ENCODE measurements around the gene RAD51B. TPM values are rescaled to one million over a fixed set of nuclear protein-coding genes. Genes with fewer than 3 reads are reported as not detected.

RAD51B gene
- total and polyA plus RNA-seq, 4 donors = 2.8 to 39.6 (median 13.3) TPM; not detected in 1

- Histone ChIP-seq H3K36me3 (ENCODE audit: control insufficient read depth in 1 of 2, insufficient read depth in 2 of 2, low read length in 1 of 2) (no peaks in the 10 kb centered on the region), H3K4me3 (ENCODE audit: low read length in 2 of 2) (no peak overlapping the region), H3K27ac (ENCODE audit: low read depth in 1 of 2, low read length in 2 of 2) (no peak overlapping the region), H3K9me3 (ENCODE audit: control insufficient read depth, low read length) (no peaks in the 10 kb centered on the region), H3K4me1 (ENCODE audit: control insufficient read depth in 1 of 2, insufficient read depth in 2 of 2, low read length in 2 of 2) (peaks cover 2 to 5% of the 10 kb centered on the region in 2 donors), H3K27me3 (ENCODE audit: control insufficient read depth in 1 of 2, insufficient read depth in 2 of 2, low read length in 1 of 2) (no peaks in the 10 kb centered on the region)
- ATAC-seq (ENCODE audit: low FRiP score) (no peak), DNase-seq (no peak)
- 78 to 81% methylated on average over 4 of the region's 4 CpGs for whole genome bisulfite sequencing, 2 donors
- intact Hi-C loops (cut with DNase I) = loop anchor here in 1 of 2 donors (5.0 kb wide), 1 partner anchor 56 kb away; no protein-coding TSS in a partner anchor
These were observed 543.3 kb downstream of the RAD51B start for GRCh38 chr14:68362846-68363245.

DNA sequence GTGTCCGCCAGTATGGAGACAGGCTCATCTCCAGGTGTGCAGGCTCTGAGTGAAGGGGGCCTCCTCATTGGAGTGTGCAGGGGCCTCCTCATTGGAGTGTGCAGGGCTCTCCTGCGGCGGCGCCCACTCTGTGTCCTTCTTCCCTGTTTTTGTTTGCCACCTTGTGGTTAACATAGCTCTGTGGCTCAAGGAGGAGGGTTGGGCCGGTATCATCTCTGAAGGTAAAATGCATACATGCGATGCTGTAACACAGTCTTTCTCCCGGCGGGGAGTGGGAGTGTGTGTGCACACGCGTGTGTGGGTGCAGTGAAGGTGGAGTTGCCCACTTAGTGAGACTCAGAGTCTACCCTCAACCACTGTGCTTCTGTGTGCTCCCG, 543.9 kb downstream of the RAD51B start:
- H3K4me1 ChIP-seq (ENCODE audit: control insufficient read depth in 1 of 2, insufficient read depth in 2 of 2, low read length in 2 of 2) = peaks cover 2 to 6% of the 10 kb centered on the region in 2 donors

DNA sequence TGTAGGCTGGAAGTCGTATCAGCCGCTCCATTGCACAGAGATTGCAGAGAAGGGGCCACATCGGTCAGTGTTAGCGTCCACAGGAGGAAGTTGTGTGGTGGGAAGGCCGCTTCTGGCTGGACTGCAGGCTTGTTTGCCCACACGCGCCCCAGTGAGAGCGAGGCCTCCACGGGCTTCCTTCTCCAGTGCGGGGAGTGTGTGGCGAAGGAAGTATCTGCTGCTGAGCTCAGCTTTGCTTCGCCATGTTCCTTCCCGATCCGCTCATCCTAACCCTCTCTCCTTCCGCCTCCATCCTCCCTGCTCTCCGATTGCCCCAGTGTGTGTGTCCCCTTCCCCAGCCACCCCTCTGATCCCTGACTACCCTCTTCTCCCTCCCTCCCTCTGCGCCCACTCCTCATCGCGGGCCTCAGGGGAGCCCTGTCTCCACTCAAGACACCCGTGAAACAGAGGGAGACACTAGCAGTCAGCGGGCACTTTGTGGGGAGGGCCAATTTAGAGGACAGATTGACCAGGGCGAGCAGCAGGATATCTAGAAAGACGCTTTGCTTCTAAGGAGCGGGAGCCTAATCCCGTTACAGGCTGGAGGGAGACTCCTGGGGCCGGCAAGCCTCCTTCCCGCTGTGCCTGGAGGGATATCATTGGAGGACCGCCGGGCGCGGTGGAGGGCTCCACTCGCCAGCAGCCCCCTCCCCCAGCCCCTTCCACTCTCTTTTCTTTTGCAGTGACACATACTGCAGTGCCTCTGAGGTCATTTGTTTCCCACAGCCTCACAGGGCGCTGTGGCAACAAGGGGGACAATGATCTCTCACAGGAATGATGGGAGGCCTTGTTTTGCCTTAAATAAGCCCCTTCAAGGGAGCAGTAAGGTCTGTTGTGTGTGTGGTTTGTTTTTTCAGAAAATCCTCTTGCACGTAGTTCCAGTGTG, 544.5 kb downstream of the RAD51B start:
- intact Hi-C loops (cut with DNase I) = loop anchor here in 1 of 2 donors (5.0 kb wide), 1 partner anchor 57 kb away; no protein-coding TSS in a partner anchor
- DNase-seq (peak; percentile 79 to 87), ATAC-seq (ENCODE audit: low FRiP score) (peak; percentile 44)
- H3K27ac ChIP-seq (ENCODE audit: low read depth in 1 of 2, low read length in 2 of 2) = peak overlapping the region; percentile 28 to 86
- H3K9me3 ChIP-seq (ENCODE audit: control insufficient read depth, low read length) = no peaks in the 10 kb centered on the region
- peaks cover 2 to 7% of the 10 kb centered on the region in 2 donors for H3K4me1 ChIP-seq (ENCODE audit: control insufficient read depth in 1 of 2, insufficient read depth in 2 of 2, low read length in 2 of 2)
- 50 to 53% methylated on average over 34 of the region's 34 CpGs for WGBS, 2 donors
- no peak overlapping the region for H3K4me3 ChIP-seq (ENCODE audit: low read length in 2 of 2)
- no peaks in the 10 kb centered on the region for H3K36me3 ChIP-seq (ENCODE audit: control insufficient read depth in 1 of 2, insufficient read depth in 2 of 2, low read length in 1 of 2)
- no peaks in the 10 kb centered on the region for H3K27me3 ChIP-seq (ENCODE audit: control insufficient read depth in 1 of 2, insufficient read depth in 2 of 2, low read length in 1 of 2)

More for the DNA sequence above, 543.9 kb downstream of the RAD51B start:
- H3K4me3 ChIP-seq (ENCODE audit: low read length in 2 of 2) = no peak overlapping the region
- no peaks in the 10 kb centered on the region for H3K36me3 ChIP-seq (ENCODE audit: control insufficient read depth in 1 of 2, insufficient read depth in 2 of 2, low read length in 1 of 2)
- no peaks in the 10 kb centered on the region for H3K27me3 ChIP-seq (ENCODE audit: control insufficient read depth in 1 of 2, insufficient read depth in 2 of 2, low read length in 1 of 2)
- ATAC-seq (ENCODE audit: low FRiP score) (no peak), DNase-seq (no peak)
- H3K9me3 ChIP-seq (ENCODE audit: control insufficient read depth, low read length) = no peaks in the 10 kb centered on the region
- H3K27ac ChIP-seq (ENCODE audit: low read depth in 1 of 2, low read length in 2 of 2) = no peak overlapping the region
- WGBS, 2 donors = 90 to 91% methylated on average over 11 of the region's 11 CpGs
- intact Hi-C loops (cut with DNase I) = loop anchor here in 1 of 2 donors (5.0 kb wide), 1 partner anchor 56 kb away; no protein-coding TSS in a partner anchor

DNA sequence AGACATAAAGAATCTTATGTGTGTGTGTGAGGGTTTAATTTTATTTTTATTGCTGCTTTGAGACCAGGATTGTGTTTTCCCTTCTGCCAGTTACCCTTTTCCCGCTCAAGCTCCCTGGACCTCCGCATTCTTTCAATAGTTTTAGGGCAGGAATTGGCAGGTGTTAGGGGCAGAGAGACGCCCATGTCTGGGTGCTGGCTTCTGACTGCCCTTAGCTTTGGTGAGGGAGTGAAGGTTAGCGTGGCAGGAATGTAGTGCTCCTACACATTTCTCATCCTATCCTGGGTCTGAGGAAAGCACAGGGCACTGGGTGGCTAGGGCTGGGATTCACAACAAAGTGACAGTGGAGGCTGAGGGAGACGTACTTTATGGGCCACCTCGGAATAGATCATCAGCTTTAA, 545.2 kb downstream of the RAD51B start:
- Histone ChIP-seq H3K9me3 (ENCODE audit: control insufficient read depth, low read length) (no peaks in the 10 kb centered on the region), H3K27me3 (ENCODE audit: control insufficient read depth in 1 of 2, insufficient read depth in 2 of 2, low read length in 1 of 2) (no peaks in the 10 kb centered on the region), H3K4me1 (ENCODE audit: control insufficient read depth in 1 of 2, insufficient read depth in 2 of 2, low read length in 2 of 2) (peaks cover 2 to 11% of the 10 kb centered on the region in 2 donors), H3K4me3 (ENCODE audit: low read length in 2 of 2) (no peak overlapping the region), H3K36me3 (ENCODE audit: control insufficient read depth in 1 of 2, insufficient read depth in 2 of 2, low read length in 1 of 2) (no peaks in the 10 kb centered on the region), H3K27ac (ENCODE audit: low read depth in 1 of 2, low read length in 2 of 2) (peak overlapping the region; percentile 84 to 86)
- intact Hi-C loops (cut with DNase I) = loop anchor here (5.0 kb wide), 2 partner anchors 57 to 112 kb away; no protein-coding TSS in a partner anchor
- ATAC-seq (ENCODE audit: low FRiP score) = no peak
- no peak for DNase-seq
- WGBS, 2 donors = 7 to 11% methylated on average over 6 of the region's 6 CpGs

- ATAC-seq (ENCODE audit: low FRiP score) (no peak), DNase-seq (no peak)
- Histone ChIP-seq H3K4me1 (ENCODE audit: control insufficient read depth in 1 of 2, insufficient read depth in 2 of 2, low read length in 2 of 2) (peaks cover 2 to 11% of the 10 kb centered on the region in 2 donors), H3K9me3 (ENCODE audit: control insufficient read depth, low read length) (no peaks in the 10 kb centered on the region), H3K27ac (ENCODE audit: low read depth in 1 of 2, low read length in 2 of 2) (peak overlapping the region; percentile 84 to 86), H3K4me3 (ENCODE audit: low read length in 2 of 2) (no peak overlapping the region), H3K36me3 (ENCODE audit: control insufficient read depth in 1 of 2, insufficient read depth in 2 of 2, low read length in 1 of 2) (no peaks in the 10 kb centered on the region), H3K27me3 (ENCODE audit: control insufficient read depth in 1 of 2, insufficient read depth in 2 of 2, low read length in 1 of 2) (no peaks in the 10 kb centered on the region)
- intact Hi-C loops (cut with DNase I) = loop anchor here in 1 of 2 donors (5.0 kb wide), 1 partner anchor 113 kb away; no protein-coding TSS in a partner anchor
- 45 to 70% methylated on average over 3 of the region's 3 CpGs for WGBS, 2 donors
These were observed 545.6 kb downstream of the RAD51B start for GRCh38 chr14:68365228-68365627.

GRCh38 chr14:68366656-68367055, 547.1 kb downstream of the RAD51B start:
- Histone ChIP-seq H3K4me3 (ENCODE audit: low read length in 2 of 2) (no peak overlapping the region), H3K27me3 (ENCODE audit: control insufficient read depth in 1 of 2, insufficient read depth in 2 of 2, low read length in 1 of 2) (no peaks in the 10 kb centered on the region), H3K4me1 (ENCODE audit: control insufficient read depth in 1 of 2, insufficient read depth in 2 of 2, low read length in 2 of 2) (peaks cover 0 to 11% of the 10 kb centered on the region in 2 donors), H3K36me3 (ENCODE audit: control insufficient read depth in 1 of 2, insufficient read depth in 2 of 2, low read length in 1 of 2) (no peaks in the 10 kb centered on the region), H3K27ac (ENCODE audit: low read depth in 1 of 2, low read length in 2 of 2) (no peak overlapping the region), H3K9me3 (ENCODE audit: control insufficient read depth, low read length) (no peaks in the 10 kb centered on the region)
- DNase-seq = no peak
- no peak for ATAC-seq (ENCODE audit: low FRiP score)
- 94 to 97% methylated on average over 2 of the region's 2 CpGs for WGBS, 2 donors
- intact Hi-C loops (cut with DNase I) = loop anchor here in 1 of 2 donors (5.0 kb wide), 1 partner anchor 114 kb away; no protein-coding TSS in a partner anchor

DNA sequence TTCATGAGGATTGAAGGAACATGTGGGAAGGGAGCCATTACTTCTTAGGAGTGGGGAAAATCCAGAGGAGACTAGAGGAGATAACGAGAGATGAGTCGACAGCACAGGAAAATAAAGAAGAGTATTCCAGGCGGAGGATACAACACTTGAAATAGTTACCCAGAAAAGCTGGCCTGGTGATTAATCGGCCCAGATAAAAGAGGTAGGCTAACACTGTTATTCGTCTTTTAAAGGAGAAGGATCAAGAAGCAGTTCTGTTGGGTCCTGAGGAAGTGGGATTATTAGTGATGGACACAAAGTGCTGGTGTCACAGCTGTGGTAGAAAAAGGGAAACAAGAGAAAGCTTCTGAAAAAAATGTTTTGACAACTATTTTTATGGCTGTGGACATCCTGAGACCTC, 548.0 kb downstream of the RAD51B start:
- no peaks in the 10 kb centered on the region for H3K27me3 ChIP-seq (ENCODE audit: control insufficient read depth in 1 of 2, insufficient read depth in 2 of 2, low read length in 1 of 2)
- no peaks in the 10 kb centered on the region for H3K9me3 ChIP-seq (ENCODE audit: control insufficient read depth, low read length)
- 70 to 80% methylated on average over 5 of the region's 5 CpGs for WGBS, 2 donors
- no peak overlapping the region for H3K27ac ChIP-seq (ENCODE audit: low read depth in 1 of 2, low read length in 2 of 2)
- ATAC-seq (ENCODE audit: low FRiP score) (no peak), DNase-seq (no peak)
- no peak overlapping the region for H3K4me3 ChIP-seq (ENCODE audit: low read length in 2 of 2)
- no peaks in the 10 kb centered on the region for H3K36me3 ChIP-seq (ENCODE audit: control insufficient read depth in 1 of 2, insufficient read depth in 2 of 2, low read length in 1 of 2)
- intact Hi-C loops (cut with DNase I) = loop anchor here in 1 of 2 donors (5.0 kb wide), 1 partner anchor 115 kb away; no protein-coding TSS in a partner anchor
- H3K4me1 ChIP-seq (ENCODE audit: control insufficient read depth in 1 of 2, insufficient read depth in 2 of 2, low read length in 2 of 2) = peaks cover 0 to 11% of the 10 kb centered on the region in 2 donors

DNA sequence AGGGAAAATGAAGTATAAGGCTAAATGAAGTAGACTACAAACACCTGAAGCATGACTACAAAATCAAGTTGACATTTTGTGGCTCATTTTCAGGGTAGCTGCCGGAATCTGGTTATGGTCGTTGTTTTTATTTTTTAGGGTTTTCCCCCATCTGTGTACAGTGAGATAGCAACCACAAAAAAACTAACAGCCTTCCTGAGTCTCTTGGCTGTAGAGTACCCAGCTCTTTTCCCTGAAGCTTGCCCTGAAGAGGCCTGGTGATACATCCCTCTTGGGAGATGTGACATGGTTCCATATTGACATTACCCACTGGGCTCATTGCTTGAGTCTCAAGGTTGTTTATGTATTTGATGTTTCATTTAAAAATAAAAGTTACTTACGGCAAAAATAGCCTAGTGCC, 549.3 kb downstream of the RAD51B start:
- no peak for ATAC-seq (ENCODE audit: low FRiP score)
- peaks cover 0 to 11% of the 10 kb centered on the region in 2 donors for H3K4me1 ChIP-seq (ENCODE audit: control insufficient read depth in 1 of 2, insufficient read depth in 2 of 2, low read length in 2 of 2)
- intact Hi-C loops (cut with DNase I) = loop anchor here in 1 of 2 donors (5.0 kb wide), 1 partner anchor 117 kb away; no protein-coding TSS in a partner anchor
- H3K9me3 ChIP-seq (ENCODE audit: control insufficient read depth, low read length) = no peaks in the 10 kb centered on the region
- WGBS, 2 donors = 63 to 68% methylated on average over 3 of the region's 3 CpGs
- H3K36me3 ChIP-seq (ENCODE audit: control insufficient read depth in 1 of 2, insufficient read depth in 2 of 2, low read length in 1 of 2) = no peaks in the 10 kb centered on the region
- H3K27ac ChIP-seq (ENCODE audit: low read depth in 1 of 2, low read length in 2 of 2) = no peak overlapping the region
- DNase-seq = no peak
- no peak overlapping the region for H3K4me3 ChIP-seq (ENCODE audit: low read length in 2 of 2)
- H3K27me3 ChIP-seq (ENCODE audit: control insufficient read depth in 1 of 2, insufficient read depth in 2 of 2, low read length in 1 of 2) = no peaks in the 10 kb centered on the region

All from aorta (tissue), 5 donors.